ENCODE results near the gene USP28. TPM values are rescaled to one million over a fixed set of nuclear protein-coding genes. Genes with fewer than 3 reads are reported as not detected.
"Not testable (repeated sequence)": the region's sequence is repeated elsewhere in the genome, so short reads cannot be mapped to it uniquely, and the experiment has no call there.

USP28 gene
- total RNA-seq, 6 experiments from 2014 or later, result 15.4 to 21.5 (median 17.8) TPM

DNA sequence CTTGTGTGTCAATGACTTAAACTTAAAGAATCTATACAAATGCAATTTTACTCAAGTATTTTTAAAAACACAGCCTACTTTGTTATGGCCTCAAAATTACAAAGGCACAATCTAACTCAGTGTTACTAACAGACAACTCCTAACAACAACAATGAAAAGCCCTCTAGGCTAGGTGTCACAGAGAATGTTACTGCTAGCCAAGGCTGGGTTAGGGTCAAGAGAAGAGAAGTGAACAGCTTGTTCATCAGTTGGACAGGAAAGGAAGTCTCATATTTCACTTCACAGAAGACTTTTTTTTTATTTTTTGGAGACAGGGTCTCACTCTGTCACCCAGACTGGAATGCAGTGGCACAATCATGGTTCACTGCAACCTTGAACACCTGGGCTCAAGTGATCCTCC lies 69.7 kb downstream of the USP28 start:
- Mint-ChIP-seq H3K4me3 (no peak overlapping the region), H3K27me3 (ENCODE audit: insufficient read depth) (no peaks in the 10 kb centered on the region), H3K4me1 (ENCODE audit: low read depth) (no peaks in the 10 kb centered on the region), H3K36me3 (ENCODE audit: low read depth) (no peaks in the 10 kb centered on the region; the same call in none of the 2 replicates), H3K9me3 (no peaks in the 10 kb centered on the region), H3K27ac (no peak overlapping the region)
- TF ChIP-seq, protein P1, sequence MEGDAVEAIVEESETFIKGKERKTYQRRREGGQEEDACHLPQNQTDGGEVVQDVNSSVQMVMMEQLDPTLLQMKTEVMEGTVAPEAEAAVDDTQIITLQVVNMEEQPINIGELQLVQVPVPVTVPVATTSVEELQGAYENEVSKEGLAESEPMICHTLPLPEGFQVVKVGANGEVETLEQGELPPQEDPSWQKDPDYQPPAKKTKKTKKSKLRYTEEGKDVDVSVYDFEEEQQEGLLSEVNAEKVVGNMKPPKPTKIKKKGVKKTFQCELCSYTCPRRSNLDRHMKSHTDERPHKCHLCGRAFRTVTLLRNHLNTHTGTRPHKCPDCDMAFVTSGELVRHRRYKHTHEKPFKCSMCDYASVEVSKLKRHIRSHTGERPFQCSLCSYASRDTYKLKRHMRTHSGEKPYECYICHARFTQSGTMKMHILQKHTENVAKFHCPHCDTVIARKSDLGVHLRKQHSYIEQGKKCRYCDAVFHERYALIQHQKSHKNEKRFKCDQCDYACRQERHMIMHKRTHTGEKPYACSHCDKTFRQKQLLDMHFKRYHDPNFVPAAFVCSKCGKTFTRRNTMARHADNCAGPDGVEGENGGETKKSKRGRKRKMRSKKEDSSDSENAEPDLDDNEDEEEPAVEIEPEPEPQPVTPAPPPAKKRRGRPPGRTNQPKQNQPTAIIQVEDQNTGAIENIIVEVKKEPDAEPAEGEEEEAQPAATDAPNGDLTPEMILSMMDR (IDR thresholded peaks at IDR 0.05), result no peak
- no peak for DNase-seq

DNA sequence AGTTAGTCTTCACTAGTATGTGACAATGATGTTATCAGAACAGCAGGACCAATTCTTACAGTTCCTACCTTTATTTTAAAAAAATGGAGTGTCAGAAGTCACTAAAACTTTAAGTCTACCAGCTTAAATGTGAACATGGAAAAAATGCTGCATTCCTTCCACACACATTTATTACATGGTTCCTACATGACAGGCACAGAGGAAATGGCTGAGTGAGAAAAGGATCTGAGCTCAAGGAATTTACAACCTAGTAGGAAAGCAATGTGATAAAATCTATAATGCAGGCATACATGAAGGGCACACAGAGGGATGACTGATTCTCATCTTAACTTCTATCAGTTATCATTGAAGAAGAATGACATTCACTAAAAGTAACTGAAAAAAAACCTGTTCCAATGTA lies 72.8 kb downstream of the USP28 start:
- H3K27me3 Mint-ChIP-seq (ENCODE audit: insufficient read depth), result peaks cover 2% of the 10 kb centered on the region; the same call in 1 of the 2 replicates
- TF ChIP-seq, protein P1 (IDR thresholded peaks at IDR 0.05), result no peak
- no peaks in the 10 kb centered on the region for H3K4me1 Mint-ChIP-seq (ENCODE audit: low read depth)
- H3K27ac Mint-ChIP-seq, result no peak overlapping the region
- peaks cover 3% of the 10 kb centered on the region for H3K36me3 Mint-ChIP-seq (ENCODE audit: low read depth)
- H3K4me3 Mint-ChIP-seq, result no peak overlapping the region
- no peak for DNase-seq
- H3K9me3 Mint-ChIP-seq, result no peaks in the 10 kb centered on the region

DNA sequence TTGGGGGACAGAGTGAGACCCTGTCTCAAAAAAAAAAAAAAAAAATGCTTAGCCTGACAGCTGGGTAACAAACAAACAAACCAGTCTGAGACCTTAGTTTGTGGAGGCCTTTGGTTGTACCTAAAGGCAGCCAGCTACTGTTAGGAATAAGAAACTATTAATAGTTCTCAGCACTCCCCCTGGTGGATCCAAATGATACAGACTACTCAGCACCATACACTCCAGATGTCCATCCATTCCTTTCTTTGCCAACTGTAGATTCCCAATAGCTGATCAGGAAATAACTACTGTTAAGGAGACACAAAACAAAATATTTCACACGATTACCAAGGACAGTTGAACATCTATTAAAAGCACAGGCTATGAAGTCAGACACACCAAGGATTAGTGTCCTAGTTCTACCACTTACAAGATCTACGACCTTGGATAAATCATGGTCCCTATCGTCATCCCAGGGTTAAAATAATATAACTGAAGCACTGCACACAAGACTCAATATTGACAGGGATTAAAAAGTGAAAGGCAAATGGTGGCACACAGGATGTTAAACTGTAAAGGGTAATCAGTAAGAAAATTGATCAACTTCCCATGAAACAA lies 78.6 kb downstream of the USP28 start:
- peak; percentile 48 for DNase-seq
- TF ChIP-seq, protein P1 (IDR thresholded peaks at IDR 0.05), result peak; percentile 84
- peaks cover 4% of the 10 kb centered on the region for H3K27me3 Mint-ChIP-seq (ENCODE audit: insufficient read depth)
- peaks cover 3% of the 10 kb centered on the region; the same call in 1 of the 2 replicates for H3K36me3 Mint-ChIP-seq (ENCODE audit: low read depth)
- no peaks in the 10 kb centered on the region for H3K4me1 Mint-ChIP-seq (ENCODE audit: low read depth)
- no peaks in the 10 kb centered on the region for H3K9me3 Mint-ChIP-seq
- H3K27ac Mint-ChIP-seq, result no peak overlapping the region
- H3K4me3 Mint-ChIP-seq, result no peak overlapping the region

DNA sequence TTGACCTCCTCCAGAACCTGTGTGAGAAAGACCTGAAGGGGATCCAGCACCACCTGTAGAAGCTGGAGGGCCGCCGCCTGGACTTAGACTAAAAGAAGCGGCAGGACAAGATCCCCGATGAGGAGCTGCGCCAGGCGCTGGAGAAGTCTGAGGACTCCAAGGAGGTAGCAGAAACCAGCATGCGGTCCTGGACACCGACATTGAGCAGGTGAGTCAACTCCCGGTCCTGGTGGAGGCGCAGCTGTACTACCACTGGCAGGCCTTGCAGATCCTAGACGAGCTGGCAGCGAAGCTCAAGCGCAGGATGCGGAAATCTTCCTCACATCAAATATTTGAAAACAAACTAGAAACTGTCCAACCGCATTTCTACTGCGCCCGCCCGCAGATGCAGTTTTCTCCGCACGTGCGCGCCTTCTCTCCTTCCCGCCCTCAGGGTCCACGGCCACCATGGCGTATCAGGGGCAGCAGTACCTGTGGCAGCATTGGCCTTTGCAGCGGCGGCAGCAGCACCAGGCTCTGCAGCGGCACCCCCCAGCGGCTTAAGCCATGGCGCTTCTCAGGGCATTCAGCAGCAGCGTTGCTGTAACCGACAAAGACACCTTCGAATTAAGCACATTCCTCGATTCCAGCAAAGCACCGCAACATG lies 85.6 kb downstream of the USP28 start:
- no peaks in the 10 kb centered on the region for H3K4me1 Mint-ChIP-seq (ENCODE audit: low read depth)
- TF ChIP-seq, protein P1 (IDR thresholded peaks at IDR 0.05), result no peak
- H3K36me3 Mint-ChIP-seq (ENCODE audit: low read depth), result no peaks in the 10 kb centered on the region
- no peaks in the 10 kb centered on the region for H3K9me3 Mint-ChIP-seq
- H3K4me3 Mint-ChIP-seq, result no peak overlapping the region
- no peak overlapping the region for H3K27ac Mint-ChIP-seq
- H3K27me3 Mint-ChIP-seq (ENCODE audit: insufficient read depth), result peaks cover 10% of the 10 kb centered on the region
- no peak for DNase-seq

DNA sequence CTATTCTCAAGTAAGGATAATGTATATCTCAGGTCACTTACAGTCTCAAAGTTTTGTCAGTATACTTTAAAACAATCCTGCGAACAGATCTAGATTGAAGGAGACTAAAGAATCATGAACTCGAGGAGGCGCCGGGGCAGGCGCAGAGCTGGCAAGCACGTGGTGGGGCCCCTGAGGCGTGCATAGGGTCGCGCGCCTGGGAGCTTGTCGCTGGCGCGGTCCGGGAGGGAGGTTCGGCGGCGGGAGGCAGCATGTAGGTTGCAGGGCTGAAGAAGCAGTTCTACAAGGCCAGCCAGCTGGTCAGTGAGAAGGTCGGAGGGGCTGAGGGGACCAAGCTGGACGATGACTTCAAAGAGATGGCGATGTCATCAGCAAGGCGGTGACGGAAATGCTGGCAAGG lies 86.4 kb downstream of the USP28 start:
- not testable (repeated sequence) for H3K9me3 Mint-ChIP-seq; H3K4me1 Mint-ChIP-seq (ENCODE audit: low read depth); H3K27ac Mint-ChIP-seq; DNase-seq; H3K36me3 Mint-ChIP-seq (ENCODE audit: low read depth); H3K4me3 Mint-ChIP-seq
- H3K27me3 Mint-ChIP-seq (ENCODE audit: insufficient read depth), result peaks cover 18% of the 10 kb centered on the region

DNA sequence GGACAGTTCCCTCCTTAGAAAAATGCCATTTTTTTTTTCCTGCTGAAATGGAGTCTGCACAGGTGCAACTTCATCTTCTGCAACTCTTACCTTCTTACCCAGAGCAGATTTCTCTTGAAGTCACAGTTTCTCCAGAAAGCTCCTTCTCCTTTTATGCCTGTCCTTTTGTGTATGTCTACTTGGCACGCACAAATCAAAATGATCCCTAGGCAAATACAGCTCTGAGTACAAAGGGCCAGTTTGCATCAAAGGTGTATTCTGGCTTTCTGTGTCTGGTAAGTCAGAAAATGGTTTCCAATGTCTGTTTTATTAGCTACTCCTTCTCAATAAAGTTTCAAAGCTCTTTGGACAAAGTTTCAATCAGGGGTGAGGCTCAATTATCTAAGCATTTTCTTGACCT lies 93.2 kb downstream of the USP28 start:
- Mint-ChIP-seq H3K36me3 (ENCODE audit: low read depth) (no peaks in the 10 kb centered on the region), H3K4me1 (ENCODE audit: low read depth) (peaks cover 8% of the 10 kb centered on the region), H3K27ac (no peak overlapping the region), H3K27me3 (ENCODE audit: insufficient read depth) (peaks cover 23% of the 10 kb centered on the region), H3K9me3 (no peaks in the 10 kb centered on the region), H3K4me3 (no peak overlapping the region)
- TF ChIP-seq, protein P1 (IDR thresholded peaks at IDR 0.05), result no peak
- no peak for DNase-seq

All from HFFc6 (cell line).